Activated CD4-positive, alpha-beta memory T cell treated with anti-CD3 and anti-CD28 coated beads, Interleukin-2, amount 10 ng/mL, durations not matched to agents 7 days and 5 days (primary cell): Measurements from ENCODE around the gene ZMAT2. TPM values are rescaled to one million over a fixed set of nuclear protein-coding genes. Genes with fewer than 3 reads are reported as not detected.
"Not testable (repeated sequence)": the region's sequence is repeated elsewhere in the genome, so short reads cannot be mapped to it uniquely, and the experiment has no call there.

Source experiments
- CTCF ChIA-PET: fragments of 350-600 bp; sonication (Branson Sonifier 250); formaldehyde crosslinking; loops from one replicate; lab custom pipeline; 2021; ENCODE audit warnings: antibody characterized with exemption, inconsistent platforms; lab: Charles Lee
- POLR2A ChIA-PET: fragments of 350-600 bp; sonication (Branson Sonifier 250); formaldehyde crosslinking; loops from one replicate; lab custom pipeline; 2021; ENCODE audit warnings: antibody characterized with exemption; lab: Charles Lee
- DNase-seq: peaks from one replicate; pipeline ENCODE4 v3.0.0-alpha.2; 2020
- H3K27ac Mint-ChIP-seq: one replicate; pipeline ENCODE4 v1.8.0; 2021; ENCODE audit warnings: mild to moderate bottlenecking, mixed read lengths
- H3K27me3 Mint-ChIP-seq: one replicate; pipeline ENCODE4 v1.8.0; 2021; ENCODE audit warnings: mixed read lengths
- H3K36me3 Mint-ChIP-seq: one replicate; pipeline ENCODE4 v1.8.0; 2021; ENCODE audit warnings: low read depth, mixed read lengths
- H3K4me1 Mint-ChIP-seq: one replicate; pipeline ENCODE4 v1.8.0; 2021; ENCODE audit warnings: mixed read lengths
- H3K4me3 Mint-ChIP-seq: one replicate; pipeline ENCODE4 v1.8.0; 2021; ENCODE audit warnings: mild to moderate bottlenecking, mixed read lengths
- H3K9me3 Mint-ChIP-seq: one replicate; pipeline ENCODE4 v1.8.0; 2021; ENCODE audit warnings: mixed read lengths
- total RNA-seq, 2 experiments: library from RNA; stranded (reverse); gene quantifications; one replicate each; pipeline ENCODE4 v1.2.3, GENCODE V29; 2021

ZMAT2 gene
- total RNA-seq, 2 experiments from 2014 or later = 52.0 to 52.7 TPM

DNA sequence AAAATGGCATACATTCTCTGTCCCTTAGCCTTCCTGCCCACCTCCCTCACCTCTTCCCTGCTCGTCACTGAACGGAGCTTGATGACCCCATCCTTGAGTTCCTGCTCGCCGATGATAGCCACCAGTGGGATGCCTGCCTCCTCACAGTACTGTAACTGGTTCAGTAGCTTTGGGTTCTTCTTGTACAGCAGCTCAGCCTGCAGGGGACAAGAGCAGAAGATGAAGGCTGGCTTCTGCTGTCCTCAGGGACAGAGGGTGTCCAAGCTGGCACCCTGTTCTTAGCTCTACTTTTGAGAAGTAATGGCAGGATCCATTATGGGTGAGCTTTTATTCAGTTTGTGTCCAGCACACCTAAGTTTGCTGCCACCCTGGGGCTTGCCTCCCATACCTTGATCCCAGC, 25.6 kb upstream of the ZMAT2 start:
- Mint-ChIP-seq H3K4me3 (no peak overlapping the region), H3K9me3 (no peaks in the 10 kb centered on the region), H3K36me3 (peaks cover 62% of the 10 kb centered on the region), H3K27ac (no peak overlapping the region), H3K4me1 (peaks cover 4% of the 10 kb centered on the region), H3K27me3 (no peaks in the 10 kb centered on the region)
- CTCF ChIA-PET = interaction anchor here (0.9 to 1.9 kb wide), 2 partner anchors 9 to 40 kb away, joined by 3 to 7 read pairs; partner anchors contain the start of gene WDR55
- POLR2A ChIA-PET = interaction anchor here (0.8 to 1.7 kb wide), 7 partner anchors 9 to 273 kb away, joined by 3 to 9 read pairs (median 5); partner anchors contain the start of genes ANKHD1, HARS1, HARS2 and IK
- DNase-seq = no peak

DNA sequence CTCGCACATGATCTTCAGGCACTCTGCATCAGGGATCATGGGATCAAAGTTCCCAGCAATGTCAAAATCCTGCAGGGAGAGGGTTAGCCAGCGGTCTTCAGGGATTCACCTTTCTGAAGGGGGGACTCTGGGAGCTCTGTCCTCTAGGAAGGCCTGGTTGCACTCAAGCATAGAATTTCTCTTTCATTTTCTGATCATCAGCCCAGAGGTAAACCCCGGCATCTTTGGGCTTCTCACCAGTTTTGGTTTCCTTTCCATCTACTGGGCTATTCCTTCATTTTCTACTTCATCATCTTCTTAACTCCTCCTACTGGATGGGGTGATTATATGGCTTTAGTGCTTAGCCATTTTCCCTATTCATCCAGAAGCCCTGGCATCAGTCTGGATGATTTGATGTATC, 22.3 kb upstream of the ZMAT2 start:
- peak overlapping the region; percentile 45 for H3K27ac Mint-ChIP-seq
- no peak overlapping the region for H3K4me3 Mint-ChIP-seq
- POLR2A ChIA-PET = interaction anchor here (0.9 to 5.0 kb wide), 4 partner anchors 12 to 277 kb away, joined by 3 to 22 read pairs (median 4); partner anchors contain the start of genes HARS1, HARS2, IK and NDUFA2
- H3K9me3 Mint-ChIP-seq = no peaks in the 10 kb centered on the region
- no peak for DNase-seq
- CTCF ChIA-PET = no interaction called here
- H3K4me1 Mint-ChIP-seq = peaks cover 4% of the 10 kb centered on the region
- H3K36me3 Mint-ChIP-seq = peaks cover 64% of the 10 kb centered on the region
- no peaks in the 10 kb centered on the region for H3K27me3 Mint-ChIP-seq

DNA sequence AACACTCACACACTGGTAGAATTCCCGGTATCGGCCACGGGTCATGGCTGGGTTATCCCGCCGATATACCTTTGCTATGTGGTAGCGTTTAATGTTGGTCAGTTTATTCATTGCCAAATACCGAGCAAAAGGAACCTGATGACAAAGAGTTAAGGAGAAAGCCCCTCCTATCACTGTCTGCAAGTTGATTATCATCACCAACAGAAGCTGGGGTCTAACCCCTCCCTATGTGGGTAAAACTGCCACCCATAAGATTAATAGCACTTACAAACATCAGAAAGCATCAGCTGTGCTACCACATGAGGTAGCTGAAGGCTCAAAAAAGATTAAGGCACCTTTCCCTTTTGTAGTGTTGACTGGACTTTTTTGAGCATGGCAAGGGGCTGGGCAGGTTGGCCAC, 21.3 kb upstream of the ZMAT2 start:
- CTCF ChIA-PET = no interaction called here
- H3K36me3 Mint-ChIP-seq = peaks cover 66% of the 10 kb centered on the region
- H3K27ac Mint-ChIP-seq = no peak overlapping the region

DNA sequence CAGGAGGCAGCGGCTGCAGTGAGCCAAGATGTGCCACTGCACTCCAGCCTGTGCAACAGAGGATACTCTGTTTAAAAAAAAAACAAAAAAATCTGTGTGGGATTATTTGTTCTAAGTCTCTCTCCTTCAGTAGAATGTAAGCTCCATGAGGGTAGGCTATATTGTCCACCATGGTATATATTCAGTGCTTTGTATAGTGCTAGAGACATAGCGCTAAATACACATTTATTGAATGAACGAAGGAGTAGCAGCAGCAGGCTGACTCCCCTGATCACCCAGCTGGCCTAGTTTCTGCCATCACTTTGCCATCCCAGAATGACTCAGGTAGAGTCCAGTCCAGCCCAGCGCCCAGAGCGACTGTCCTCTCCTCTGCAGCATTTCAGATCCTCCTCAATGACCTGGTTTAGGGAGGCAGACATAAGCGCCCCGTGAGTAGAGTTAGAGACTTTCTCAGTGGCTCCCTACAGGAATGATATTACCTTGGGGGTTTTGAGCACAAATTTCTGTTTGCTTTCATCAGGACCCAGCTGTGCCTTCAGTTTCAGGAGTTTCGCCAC, 9.8 kb upstream of the ZMAT2 start:
- Mint-ChIP-seq H3K4me3 (peak overlapping the region; percentile 98), H3K4me1 (peaks cover 44% of the 10 kb centered on the region), H3K27ac (peak overlapping the region; percentile 89), H3K27me3 (no peaks in the 10 kb centered on the region), H3K36me3 (peaks cover 36% of the 10 kb centered on the region), H3K9me3 (no peaks in the 10 kb centered on the region)
- ChIA-PET CTCF (interaction anchor here (0.8 to 1.8 kb wide), 7 partner anchors 10 to 318 kb away, joined by 3 to 11 read pairs (median 5); partner anchors contain the start of genes IK, NDUFA2 and ZMAT2), POLR2A (interaction anchor here (0.9 to 4.5 kb wide), 18 partner anchors 10 to 324 kb away, joined by 3 to 50 read pairs (median 8); partner anchors contain the start of genes ANKHD1, APBB3, DND1 and EIF4EBP3)
- no peak for DNase-seq

More for the DNA sequence above, 21.3 kb upstream of the ZMAT2 start:
- H3K27me3 Mint-ChIP-seq = no peaks in the 10 kb centered on the region
- no peaks in the 10 kb centered on the region for H3K9me3 Mint-ChIP-seq
- no peak overlapping the region for H3K4me3 Mint-ChIP-seq
- peaks cover 4% of the 10 kb centered on the region for H3K4me1 Mint-ChIP-seq
- POLR2A ChIA-PET = interaction anchor here (1.3 to 5.0 kb wide), 2 partner anchors 11 to 32 kb away, joined by 6 to 22 read pairs; partner anchors contain the start of genes HARS1, HARS2, IK and NDUFA2
- DNase-seq = no peak

DNA sequence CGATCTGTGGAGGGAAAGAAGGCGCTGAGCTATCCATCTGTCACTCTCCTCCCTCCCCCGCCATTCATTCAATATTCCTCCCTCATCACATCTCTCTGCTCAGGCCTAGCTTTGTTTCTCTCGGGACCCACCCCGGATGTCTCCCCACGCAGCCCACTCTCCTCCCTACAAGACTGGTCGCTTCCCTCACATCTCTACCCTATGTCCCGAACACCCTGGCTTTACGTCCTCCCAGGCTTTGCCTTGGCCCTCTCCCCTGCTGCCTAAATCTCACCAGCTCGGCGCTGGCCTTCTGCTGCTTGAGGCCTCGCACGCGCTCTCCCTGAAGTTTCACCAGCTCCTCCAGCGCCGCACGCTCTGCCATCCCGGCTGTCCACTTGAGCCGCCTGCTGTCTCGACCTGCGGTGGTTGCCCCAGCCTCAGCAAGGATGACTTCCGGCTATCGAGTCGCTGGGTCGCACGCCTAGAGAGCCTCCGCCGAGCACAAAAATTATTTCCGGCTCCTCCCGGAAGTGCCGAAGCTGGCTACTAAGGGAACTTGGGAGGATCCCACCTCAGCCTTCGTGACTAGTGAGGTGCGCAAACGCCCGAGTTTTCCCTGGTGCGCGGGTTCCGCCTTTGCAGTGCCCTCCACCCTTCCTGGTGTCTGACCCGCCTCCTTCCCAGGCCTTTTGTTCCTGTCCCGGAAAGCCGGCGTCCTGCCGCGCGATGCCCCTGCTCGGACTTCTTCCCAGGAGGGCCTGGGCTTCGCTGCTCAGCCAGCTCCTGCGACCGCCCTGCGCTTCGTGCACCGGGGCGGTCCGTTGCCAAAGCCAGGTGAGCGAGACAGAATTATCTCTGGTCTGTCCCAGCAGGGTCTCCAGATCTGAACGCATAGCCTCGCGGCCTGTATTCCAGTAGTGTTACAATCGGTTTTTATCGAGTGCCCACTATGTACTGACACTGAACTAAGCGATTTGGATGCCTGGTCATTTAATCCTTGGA, 9.0 kb upstream of the ZMAT2 start, which contains the start of the genes HARS1 and HARS2:
Gene HARS1, minus strand, starts transcription at position 430 of the 984 bp plus-strand sequence. Its CDS starts 66 bp downstream, at position 364.
Gene HARS2, plus strand, starts transcription at position 515 of the 984 bp plus-strand sequence. Its CDS starts 194 bp downstream, at position 709.
- Mint-ChIP-seq H3K36me3 (peaks cover 44% of the 10 kb centered on the region), H3K9me3 (no peaks in the 10 kb centered on the region), H3K27me3 (no peaks in the 10 kb centered on the region), H3K4me1 (peaks cover 44% of the 10 kb centered on the region), H3K27ac (peak within 1 kb of the TSS; percentile 89), H3K4me3 (peak within 1 kb of the TSS; percentile 98)
- DNase-seq = peak; percentile 85
- ChIA-PET POLR2A (interaction anchor here (0.7 to 4.5 kb wide), 19 partner anchors 10 to 328 kb away, joined by 3 to 50 read pairs (median 6); partner anchors contain the start of genes ANKHD1, APBB3, DND1 and EIF4EBP3), CTCF (interaction anchor here (0.8 to 1.8 kb wide), 6 partner anchors 9 to 319 kb away, joined by 3 to 11 read pairs (median 4); partner anchors contain the start of genes IK, NDUFA2 and ZMAT2)

DNA sequence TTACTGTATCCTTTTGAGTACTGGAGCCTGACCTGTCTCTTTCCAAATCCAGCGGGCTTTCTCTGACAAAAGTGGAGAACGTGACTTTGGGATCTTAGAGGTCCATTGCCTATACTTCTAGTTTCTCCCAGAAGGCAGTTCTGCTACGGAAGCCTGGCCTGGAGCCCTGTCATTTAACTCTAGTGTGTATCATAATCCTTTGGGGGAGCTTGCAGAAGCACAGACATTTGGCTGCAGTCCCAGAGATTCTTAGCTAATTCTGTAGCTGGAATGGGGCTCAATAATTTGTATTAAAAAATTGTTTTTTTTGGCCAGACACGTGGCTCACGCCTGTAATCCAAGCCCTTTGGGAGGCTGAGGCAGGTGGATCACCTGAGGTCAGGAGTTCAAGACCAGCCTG, 6.0 kb upstream of the ZMAT2 start:
- Mint-ChIP-seq H3K36me3 (peaks cover 65% of the 10 kb centered on the region), H3K27me3 (no peaks in the 10 kb centered on the region), H3K4me3 (no peak overlapping the region), H3K4me1 (peaks cover 36% of the 10 kb centered on the region), H3K27ac (no peak overlapping the region), H3K9me3 (no peaks in the 10 kb centered on the region)
- DNase-seq = no peak
- POLR2A ChIA-PET = interaction anchor here (4.5 kb wide), 1 partner anchor 16 kb away, joined by 42 read pairs; no protein-coding TSS in a partner anchor
- CTCF ChIA-PET = no interaction called here

DNA sequence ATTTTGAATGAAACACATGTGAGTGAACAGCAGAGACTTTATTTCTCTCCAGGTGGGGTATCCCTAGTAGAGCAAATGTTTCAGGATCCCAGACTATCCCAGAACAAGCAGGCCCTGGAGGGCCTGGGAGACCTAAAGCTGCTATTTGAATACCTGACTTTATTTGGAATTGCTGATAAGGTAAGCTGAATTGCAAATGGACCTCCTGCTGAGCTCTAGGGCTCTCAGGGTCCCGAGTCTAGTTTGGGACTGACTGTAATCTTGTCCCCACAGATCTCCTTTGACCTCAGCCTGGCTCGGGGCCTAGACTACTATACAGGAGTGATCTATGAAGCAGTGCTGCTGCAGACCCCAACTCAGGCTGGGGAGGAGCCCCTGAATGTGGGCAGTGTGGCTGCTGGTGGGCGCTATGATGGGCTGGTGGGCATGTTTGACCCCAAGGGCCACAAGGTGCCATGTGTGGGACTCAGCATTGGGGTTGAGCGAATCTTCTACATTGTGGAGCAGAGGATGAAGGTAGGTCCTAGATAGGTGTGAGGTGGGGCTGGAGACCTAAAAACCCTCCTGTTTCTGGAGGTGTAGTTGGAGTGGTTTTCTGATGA, 3.3 kb upstream of the ZMAT2 start:
- POLR2A ChIA-PET = interaction anchor here (0.6 to 1.6 kb wide), 2 partner anchors 49 to 304 kb away, joined by 3 to 7 read pairs; partner anchors contain the start of genes IK and NDUFA2
- Mint-ChIP-seq H3K36me3 (peaks cover 75% of the 10 kb centered on the region), H3K4me1 (peaks cover 36% of the 10 kb centered on the region), H3K9me3 (no peaks in the 10 kb centered on the region), H3K27ac (no peak overlapping the region), H3K27me3 (no peaks in the 10 kb centered on the region), H3K4me3 (no peak overlapping the region)
- no peak for DNase-seq
- CTCF ChIA-PET = interaction anchor here (1.0 kb wide), 1 partner anchor 12 kb away, joined by 4 read pairs; no protein-coding TSS in a partner anchor

DNA sequence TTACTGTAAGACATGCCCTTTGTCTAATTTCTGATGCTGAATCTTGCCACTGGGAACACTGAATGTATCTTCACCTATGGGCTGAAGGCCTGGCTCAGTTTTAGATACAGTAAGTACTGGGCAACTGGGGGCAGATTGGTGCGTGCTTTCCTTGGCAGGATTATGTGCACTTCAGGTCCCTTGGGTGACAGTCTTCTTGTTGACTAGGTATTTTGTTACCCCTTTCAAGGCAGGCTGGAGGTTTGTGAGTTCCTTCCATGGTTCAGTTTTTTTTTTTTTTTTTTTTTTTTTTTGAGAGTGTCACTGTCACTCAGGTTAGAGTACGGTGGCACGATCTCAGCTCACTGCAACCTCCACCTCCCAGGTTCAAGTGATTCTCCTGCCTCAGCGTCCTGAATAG, 7.6 kb downstream of the ZMAT2 start:
- H3K4me3 Mint-ChIP-seq = no peak overlapping the region
- no peak for DNase-seq
- H3K27ac Mint-ChIP-seq = no peak overlapping the region
- ChIA-PET CTCF (interaction anchor here (1.6 kb wide), 1 partner anchor 11 kb away, joined by 4 read pairs; no protein-coding TSS in a partner anchor), POLR2A (interaction anchor here (1.8 kb wide), 1 partner anchor 44 kb away, joined by 4 read pairs; the partner anchor contains the start of gene WDR55)
- peaks cover 20% of the 10 kb centered on the region for H3K4me1 Mint-ChIP-seq
- H3K9me3 Mint-ChIP-seq = no peaks in the 10 kb centered on the region
- no peaks in the 10 kb centered on the region for H3K27me3 Mint-ChIP-seq
- peaks cover 43% of the 10 kb centered on the region for H3K36me3 Mint-ChIP-seq

DNA sequence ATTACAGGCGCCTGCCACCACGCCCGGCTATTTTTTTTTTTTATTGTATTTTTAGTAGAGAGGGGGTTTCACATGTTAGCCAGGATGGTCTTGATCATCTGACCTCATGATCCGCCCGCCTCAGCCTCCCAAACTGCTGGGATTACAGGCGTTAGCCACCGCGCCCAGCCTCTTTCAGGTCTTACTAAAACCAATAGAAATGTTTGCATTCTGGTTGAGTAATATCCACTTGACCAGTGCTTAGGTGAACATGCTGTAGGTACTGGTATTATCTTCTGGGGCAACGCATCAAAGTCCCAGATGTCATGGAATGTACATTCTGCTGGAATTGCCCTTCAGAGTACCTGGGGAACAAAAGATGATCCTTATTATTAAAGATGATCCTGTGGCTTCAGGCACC, 8.5 kb downstream of the ZMAT2 start:
- peaks cover 36% of the 10 kb centered on the region for H3K36me3 Mint-ChIP-seq
- peaks cover 23% of the 10 kb centered on the region for H3K4me1 Mint-ChIP-seq
- not testable (repeated sequence) for H3K9me3 Mint-ChIP-seq, H3K4me3 Mint-ChIP-seq, DNase-seq, H3K27ac Mint-ChIP-seq, H3K27me3 Mint-ChIP-seq
- CTCF ChIA-PET = interaction anchor here (0.9 to 1.6 kb wide), 2 partner anchors 9 to 12 kb away, joined by 3 to 4 read pairs; partner anchors contain the start of gene ZMAT2
- POLR2A ChIA-PET = interaction anchor here (1.8 to 3.8 kb wide), 3 partner anchors 8 to 45 kb away, joined by 4 to 50 read pairs (median 42); partner anchors contain the start of genes HARS1, HARS2, WDR55 and ZMAT2

DNA sequence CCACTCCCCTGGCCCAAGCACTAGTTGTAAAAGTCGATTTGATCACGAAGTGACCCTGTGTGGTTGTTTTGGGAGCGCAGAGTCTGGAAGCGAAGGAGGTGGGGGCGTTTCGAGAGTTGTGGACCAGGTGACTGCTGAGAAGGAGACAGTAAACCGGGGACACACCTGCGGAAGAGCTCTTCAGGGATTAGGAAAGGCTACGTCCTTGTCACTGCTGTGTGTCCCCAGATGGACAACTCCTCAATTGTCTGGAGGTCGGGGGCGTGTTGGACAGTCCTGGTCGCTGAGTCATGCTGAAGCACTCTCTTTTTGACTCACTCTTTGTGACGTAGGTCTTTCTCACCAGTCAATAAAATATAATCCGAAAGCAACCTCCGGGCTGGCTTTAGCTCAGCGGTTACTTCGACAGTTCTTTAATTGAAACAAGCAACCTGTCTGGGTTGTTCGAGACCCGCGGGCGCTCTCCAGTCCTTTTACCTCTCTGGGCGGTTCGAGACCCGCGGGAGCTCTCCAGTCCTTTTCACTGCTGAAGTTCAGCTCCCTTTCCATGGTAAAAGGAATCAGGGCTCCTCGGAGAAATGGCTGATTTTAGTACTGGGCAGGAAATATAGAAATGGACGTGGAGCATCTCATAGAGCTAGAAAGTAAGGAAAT, 10.8 kb downstream of the ZMAT2 start:
- POLR2A ChIA-PET = interaction anchor here (0.8 to 3.8 kb wide), 15 partner anchors 8 to 610 kb away, joined by 3 to 50 read pairs (median 7); partner anchors contain the start of genes ANKHD1, EIF4EBP3, HARS1 and HARS2
- CTCF ChIA-PET = interaction anchor here (0.7 to 2.3 kb wide), 19 partner anchors 8 to 359 kb away, joined by 3 to 14 read pairs (median 5); partner anchors contain the start of genes EIF4EBP3, IK, NDUFA2 and ZMAT2
- no peaks in the 10 kb centered on the region for H3K9me3 Mint-ChIP-seq
- H3K27me3 Mint-ChIP-seq = peaks cover 5% of the 10 kb centered on the region
- peaks cover 17% of the 10 kb centered on the region for H3K36me3 Mint-ChIP-seq
- H3K4me3 Mint-ChIP-seq = peak overlapping the region; percentile 80
- peak overlapping the region; percentile 90 for H3K27ac Mint-ChIP-seq
- peaks cover 23% of the 10 kb centered on the region for H3K4me1 Mint-ChIP-seq
- DNase-seq = peak; percentile 91

DNA sequence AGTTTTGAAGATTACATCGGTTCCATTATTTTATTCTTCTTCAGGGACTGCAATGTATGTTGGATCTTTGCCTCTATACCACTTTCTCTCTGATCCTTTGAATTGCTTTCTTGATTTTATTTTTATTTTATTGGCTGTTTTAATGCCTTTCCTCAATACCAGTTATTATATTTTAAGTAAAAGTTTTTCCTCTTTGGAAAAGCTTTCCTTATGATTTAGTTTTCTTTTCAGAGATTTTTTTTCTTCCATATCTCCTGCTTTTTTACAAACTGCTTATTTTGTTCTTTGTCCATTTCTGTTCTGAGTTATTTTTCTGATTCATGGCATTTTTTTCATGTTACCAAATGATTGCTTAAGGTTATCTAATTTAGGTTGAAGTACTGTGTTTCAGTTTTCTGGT, 11.5 kb downstream of the ZMAT2 start:
- H3K4me3 Mint-ChIP-seq = peak overlapping the region; percentile 80
- POLR2A ChIA-PET = interaction anchor here (0.9 to 3.8 kb wide), 13 partner anchors 9 to 609 kb away, joined by 3 to 50 read pairs (median 8); partner anchors contain the start of genes ANKHD1, EIF4EBP3, HARS1 and HARS2
- H3K9me3 Mint-ChIP-seq = no peaks in the 10 kb centered on the region
- peaks cover 23% of the 10 kb centered on the region for H3K4me1 Mint-ChIP-seq
- peaks cover 5% of the 10 kb centered on the region for H3K27me3 Mint-ChIP-seq
- CTCF ChIA-PET = interaction anchor here (1.0 to 2.3 kb wide), 12 partner anchors 8 to 353 kb away, joined by 3 to 14 read pairs (median 6); partner anchors contain the start of genes EIF4EBP3 and ZMAT2
- H3K36me3 Mint-ChIP-seq = peaks cover 10% of the 10 kb centered on the region
- no peak overlapping the region for H3K27ac Mint-ChIP-seq
- DNase-seq = no peak
